ENCODE measurements around the gene ONECUT1.

ONECUT1 gene

DNA sequence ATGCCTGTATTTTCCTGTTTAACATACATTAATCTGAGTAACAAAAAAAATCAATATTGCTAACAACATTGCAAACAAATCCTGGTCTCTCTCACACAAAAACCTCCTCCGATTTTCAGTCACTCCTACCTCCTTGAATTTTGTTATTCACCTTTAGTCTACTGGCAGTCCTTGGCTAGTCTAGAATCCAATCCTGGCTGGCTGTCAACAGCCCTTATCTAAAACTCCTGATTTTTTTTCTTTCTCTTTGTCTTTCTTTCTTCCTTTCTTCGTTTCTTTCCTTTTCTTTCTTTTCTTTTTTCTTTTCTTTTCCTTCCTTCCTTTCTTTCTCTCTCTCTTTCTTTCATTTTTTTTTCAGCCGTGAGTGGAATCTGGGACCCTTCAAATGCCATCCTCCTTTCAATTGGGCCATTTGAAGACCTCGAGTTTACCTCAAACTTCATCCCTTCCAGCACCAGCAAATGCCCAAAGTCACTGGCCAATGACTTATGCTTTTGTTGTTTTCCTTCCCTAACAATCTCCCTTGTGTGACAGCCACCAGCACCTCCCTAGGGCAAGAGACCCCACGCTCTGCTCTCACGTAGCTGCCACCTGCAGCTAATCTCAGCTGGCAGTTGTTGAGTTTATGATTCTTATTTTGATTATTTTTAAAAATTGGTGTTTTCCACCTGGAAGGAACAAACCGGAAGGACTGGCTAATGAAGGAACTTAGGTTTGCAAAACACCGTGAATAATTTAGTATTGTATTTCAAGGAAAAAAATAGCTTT, 6.8 kb upstream of the ONECUT1 start:
- DNase-seq = no peak

DNA sequence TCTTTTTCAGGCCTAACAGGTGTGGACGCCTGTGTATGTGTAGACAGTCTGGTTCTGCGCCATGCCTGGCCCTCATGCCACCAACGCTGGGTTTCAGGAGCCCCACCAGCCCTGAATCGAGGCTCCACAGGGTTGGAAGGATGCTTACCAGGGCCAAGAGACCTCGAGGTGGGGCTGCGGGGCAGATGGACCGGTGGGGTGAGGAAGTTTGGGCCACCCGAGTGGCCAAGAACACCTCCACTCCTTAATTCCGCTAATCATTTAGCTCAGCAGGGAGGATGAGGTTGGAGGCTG, 6.0 kb upstream of the ONECUT1 start:
- no peak for DNase-seq

DNA sequence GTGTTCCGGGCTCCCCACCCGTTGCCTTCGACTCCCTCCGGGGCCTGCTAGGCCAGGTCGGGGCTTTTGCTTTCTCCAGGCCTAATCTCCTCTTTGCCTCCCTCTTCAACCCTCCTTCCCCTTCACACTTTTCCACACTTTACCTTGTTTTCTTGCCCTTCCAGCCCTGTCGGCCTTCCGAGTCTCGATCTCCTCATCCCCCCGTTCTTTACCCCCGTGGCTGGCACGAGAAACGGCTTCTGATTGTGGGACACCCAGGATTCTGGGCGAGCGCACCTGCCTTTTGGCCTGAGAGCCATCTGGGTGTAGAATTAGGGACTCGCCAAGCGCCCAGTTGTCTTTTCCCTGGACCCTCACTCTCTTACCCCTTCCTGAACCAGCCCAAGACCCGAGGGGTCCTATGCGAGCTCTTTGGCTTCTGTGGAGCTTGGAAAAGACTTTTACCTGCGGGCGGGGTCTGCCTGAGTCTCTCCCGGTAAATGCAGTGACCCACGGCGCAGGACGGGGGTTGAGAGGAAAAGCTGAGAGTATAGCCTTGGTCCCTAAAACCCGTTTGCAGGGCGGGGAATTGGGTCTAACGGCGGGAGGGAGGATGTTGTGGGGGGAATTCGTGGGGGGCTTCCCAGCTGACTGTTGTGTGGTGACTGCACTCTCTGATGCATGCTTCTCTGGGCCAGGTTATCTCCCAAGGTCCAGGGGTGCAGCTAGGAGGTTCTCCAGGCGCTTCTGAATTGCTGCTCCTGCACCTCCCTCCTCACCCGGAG, 5.5 kb upstream of the ONECUT1 start:
- no peak for DNase-seq

DNA sequence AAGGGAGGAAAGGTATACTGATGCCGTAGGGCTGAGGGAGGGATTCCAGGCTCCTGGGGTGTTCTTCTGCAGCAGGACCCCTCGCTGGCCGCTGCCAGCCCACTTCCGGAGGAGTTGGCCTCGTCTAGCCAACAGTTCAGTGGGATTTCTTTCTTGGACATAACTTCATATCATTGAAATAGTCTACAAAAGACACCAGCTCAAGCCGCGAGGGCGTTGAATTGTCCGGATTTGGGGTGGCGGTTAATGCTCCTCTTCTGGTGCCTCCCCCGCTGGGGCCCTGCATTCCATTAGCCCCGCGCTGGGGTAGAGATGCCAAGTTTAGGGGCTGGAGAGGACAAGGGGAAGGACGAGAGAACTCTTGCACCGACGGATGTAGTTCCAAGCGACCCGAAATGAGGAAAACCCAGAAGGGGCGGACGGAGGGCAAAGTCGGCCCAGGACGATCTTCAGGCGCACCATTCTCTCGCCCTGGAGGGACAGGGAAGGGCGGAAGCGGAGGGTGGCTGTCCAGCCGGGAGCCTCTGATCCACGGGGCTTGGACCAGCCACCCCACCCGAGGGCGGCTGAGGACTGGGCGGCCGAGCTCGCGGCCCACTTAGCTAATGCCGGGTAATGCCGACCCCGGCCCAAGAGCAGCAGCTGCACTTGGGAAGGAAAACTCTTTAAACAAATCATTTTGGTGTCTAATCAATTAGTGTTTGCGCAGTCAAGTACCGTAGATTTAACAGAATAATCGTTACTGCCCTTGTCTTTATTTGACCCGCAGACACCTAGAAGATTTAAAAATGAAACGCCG, 4.7 kb upstream of the ONECUT1 start:
- DNase-seq = no peak

DNA sequence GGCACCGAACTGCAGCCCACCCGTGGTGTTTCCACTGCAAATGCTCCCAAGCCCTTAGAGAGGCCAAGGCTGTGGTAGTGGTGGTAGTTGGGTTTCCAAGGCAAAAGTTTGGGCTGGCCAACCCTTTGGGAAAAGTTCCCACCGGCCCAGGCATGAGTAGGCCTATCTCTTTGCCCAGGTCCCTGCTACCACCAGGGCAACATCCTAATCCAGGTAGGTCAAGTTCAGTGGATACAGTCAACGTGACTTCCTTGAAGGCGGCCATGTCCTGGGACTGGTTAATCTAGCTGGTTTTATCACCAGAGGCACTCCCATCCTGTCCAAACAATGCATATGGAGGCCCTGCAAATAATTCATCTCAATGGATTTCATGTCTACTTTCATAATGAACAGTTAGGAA, 1.6 kb upstream of the ONECUT1 start:
- DNase-seq = no peak

DNA sequence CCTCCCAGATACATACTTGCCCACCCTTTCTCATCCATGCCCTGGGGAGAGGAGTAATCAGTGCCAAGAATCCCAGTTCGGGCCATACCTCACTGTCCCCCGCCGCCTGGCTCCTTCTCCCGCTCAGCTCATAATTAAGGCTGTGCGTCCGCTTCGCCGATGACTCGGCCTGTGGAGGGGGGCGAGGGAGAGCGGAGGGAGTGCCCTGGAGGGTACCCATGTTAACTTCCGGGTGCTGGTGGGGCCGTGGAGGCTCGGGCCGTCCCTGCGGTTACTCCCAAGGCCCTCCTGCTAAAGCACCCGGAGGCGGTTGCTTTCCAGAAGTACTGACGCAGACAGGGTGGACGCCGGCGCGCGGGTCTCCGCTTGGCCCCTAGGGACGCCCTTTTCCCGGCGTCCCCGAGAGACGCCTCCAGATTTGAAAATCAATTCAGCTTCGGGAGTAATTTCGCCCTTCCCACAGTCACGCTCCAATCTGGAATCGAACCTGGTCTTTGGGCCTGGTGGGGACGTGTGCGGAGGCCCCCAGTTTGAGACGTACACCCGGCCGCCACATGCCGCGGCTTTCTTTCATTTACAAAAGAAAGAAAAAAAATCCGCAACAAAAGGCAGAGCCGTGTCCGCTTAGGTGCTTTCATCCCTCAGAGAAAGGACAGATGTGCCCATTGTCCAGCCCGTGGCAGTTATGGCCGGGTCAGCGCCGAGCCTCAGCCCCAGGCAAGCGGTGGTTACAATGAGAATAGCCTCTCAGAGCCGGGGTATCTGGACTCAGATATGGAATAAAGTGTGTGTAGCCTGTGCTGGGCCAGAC, 1.0 kb upstream of the ONECUT1 start:
- DNase-seq = no peak

DNA sequence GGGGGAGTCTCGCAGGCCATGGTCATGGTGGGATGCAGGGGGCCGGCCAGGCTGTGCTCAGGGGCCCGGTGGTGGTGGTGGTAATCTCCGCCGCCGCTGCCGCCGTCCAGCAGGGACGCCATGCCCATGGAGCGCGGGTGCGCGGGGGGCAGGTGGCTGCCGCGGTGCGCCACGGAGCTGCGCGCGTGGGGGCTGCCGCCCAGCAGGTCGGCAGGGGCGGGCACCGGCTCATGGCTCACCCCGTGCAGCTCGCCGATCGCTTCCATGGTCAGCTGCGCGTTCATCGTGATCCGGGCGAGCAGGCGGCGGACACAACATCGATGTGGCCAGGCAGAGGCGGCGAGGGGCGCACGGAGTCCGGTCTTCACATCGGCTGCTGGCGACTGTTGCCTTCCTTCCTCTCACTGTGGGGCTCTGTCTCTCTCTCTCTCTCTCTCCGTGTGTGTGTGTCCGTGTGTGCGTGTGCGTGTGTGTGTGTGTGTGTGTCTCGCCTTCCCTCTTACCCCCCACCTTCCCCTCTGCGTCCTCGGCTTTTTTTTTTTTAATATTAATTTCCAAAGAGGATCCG, 451 bp downstream of the ONECUT1 start:
- DNase-seq = no peak

DNA sequence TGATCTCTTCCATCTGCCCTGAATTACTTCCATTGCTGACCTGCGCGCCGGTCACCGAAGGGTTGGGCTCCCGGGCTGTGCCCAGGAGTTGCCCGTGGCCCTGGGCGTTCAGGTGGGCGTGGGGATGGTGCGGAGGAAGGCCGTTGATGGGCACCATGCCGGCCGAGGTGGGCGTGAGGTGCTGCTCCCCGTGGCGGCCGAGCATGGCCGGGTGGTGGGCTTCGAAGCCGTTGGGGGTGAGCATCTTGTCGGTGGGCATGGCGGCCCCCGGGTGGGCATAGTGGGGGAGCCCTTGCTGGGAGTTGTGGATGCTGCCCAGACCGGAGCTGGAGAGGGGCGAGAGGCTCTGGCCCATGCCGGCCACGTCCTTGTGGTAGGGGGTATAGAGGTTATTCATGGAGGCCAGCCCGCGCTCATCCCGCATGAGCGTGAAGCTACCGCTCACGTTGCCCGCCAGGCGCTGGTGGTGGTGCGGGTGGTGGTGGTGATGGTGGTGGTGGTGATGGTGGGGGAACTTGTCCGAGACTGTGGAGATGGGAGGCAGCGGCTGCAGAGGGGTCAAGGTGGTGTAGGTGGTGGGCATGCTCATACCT, 1.0 kb downstream of the ONECUT1 start:
- no peak for DNase-seq

DNA sequence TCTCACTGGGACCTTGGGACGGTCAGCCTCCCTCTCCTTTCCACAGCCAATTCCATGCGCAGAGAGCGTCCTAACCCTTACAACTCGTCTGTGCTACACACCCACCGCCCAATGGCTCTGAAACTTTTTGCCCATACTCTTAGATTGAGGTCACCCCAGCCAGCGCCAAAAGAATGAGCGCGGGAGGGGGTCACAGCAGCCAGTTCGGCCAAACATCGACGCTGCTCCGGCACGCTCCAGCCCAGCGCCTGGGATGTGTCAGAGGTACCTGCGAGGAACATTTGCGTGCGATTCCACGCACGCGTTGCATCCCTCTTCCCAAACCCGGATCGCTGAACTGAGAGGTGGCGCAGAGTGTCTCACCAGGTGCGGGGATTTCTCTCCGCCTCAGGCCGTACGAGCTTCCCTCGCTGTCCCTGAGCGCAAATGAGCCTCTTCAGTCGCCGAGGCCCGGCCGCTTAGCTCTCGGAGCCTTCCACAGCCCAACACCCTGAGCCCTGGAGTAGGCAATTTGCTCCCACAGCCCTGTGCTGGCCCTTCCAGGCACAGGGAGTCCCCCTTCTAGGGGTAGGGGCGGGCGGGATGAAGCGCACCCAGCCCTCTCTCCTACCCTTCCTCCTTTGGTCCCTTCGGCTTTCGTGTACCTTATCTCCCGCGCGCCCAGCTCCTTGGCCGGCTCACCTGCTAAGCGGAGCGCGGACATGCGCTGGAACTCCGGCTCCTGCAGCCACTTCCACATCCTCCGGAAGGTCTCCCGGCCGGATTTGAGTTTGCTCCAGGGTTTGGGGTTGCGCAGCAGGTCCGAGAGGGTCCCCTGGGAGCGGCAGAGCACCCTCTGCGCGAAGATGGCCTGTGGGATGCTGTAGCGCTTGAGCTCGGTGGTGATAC, 1.8 kb downstream of the ONECUT1 start:
- no peak for DNase-seq

DNA sequence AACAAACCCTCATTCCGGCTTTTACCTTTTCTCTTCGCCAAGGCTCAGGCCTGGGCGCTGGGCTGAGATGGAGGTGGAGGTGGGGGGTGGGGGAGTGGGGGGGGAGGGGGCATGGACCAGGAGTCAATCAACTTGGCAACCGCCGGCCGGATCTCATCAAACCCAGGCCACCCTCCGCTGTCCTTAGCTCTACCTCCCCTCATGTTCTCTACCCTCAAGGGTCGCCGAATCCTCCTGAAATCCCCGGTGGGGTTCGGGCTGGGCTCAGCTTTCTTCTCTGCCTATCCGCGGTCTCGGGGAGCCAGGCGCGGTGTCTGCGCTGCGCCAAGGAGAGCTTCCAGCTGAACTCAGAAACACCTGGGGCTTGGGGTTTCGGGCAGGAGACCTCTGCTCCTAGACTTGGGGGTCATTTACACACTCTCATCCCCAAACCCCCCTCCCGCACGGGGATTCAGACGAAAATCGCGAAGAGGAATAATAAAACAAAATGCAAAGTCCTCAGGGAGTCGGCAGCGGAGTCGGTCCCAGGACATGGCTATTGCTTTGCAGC, 2.5 kb downstream of the ONECUT1 start:
- DNase-seq = no peak

DNA sequence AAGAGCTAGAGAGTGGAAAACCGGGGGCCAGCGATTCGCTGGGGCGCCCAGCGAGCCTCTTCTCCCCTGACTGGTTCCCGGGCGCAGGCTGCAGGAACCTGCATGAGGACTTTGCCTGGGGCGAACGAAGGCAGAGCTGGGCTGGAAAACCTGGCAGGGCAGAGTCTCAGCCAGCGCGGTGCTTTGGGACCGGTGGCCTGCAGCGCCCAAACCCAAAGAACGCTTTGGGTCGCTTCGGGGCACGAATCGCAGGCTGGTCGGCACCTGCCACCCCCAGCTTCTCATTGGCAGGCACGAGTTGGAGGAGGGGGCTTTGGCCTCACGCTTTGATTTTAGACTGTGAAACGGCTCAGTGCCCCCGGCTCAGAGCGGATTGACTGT, 3.0 kb downstream of the ONECUT1 start:
- no peak for DNase-seq

DNA sequence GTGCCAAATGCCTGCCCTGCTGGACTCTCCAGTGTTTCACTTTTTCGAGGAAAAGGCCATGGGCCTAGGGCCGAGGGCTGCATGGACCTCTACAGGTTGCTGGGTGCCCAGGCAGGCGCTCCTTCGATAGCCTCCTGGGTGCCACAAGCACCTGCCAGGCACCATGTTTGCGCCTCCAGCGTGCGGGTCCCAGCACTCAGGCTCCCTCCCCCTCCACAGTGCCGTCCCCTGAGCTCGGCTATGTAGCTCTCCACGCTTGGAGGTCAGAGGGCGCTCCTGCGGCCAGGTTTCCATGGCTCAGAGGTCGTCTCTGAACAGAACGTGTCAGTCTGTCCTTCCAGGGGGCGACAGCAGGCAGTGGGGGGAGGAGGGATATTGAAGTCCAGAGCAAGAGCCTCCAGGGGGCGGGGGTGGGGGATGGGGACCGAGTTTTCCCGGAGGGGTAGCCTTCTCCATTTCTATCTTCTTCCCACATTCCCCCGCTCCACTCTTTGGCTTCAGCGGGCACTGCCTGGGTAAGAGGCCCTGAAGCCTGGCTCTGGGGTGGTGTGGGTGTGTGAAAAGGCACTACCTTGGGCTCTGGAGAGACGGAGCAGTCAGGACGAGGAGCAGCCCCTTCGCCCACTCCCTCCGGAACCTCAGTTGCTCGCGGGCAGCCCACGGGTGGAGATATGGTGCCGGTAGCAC, 3.6 kb downstream of the ONECUT1 start:
- no peak for DNase-seq

DNA sequence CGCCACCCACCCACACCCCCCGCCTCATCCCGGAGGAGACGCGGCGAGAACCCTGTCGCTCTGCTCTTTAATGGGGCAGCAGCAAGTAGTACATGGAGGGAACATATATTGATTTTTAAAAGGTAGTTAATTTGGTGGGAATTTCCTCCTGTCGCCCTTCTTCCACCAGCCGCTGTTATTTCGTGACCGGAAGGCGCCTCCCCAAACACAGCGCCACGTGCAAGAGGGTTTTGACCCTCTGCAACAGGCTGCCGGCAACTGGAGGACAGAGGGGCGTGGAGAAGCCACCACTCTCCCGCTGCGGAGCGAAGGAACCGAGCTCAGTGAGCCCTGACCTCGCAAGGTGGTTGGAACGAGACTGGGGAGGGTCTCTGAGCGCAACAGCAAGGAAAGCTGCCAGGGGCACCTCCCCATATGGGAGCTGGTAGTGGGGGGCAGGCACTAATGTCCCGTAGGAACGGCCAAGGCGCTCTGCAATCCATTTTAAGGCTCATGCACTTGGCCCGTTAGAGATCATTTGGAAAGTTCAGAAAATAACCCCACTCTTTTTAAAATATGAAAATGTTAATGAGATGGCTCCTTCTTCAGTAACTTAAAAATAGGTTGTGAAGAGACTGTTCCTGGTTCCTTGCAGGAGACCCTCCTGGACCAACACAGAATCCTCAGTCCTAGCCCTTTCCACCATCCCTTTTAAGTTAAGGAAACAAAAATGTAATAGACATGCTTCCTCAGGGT, 4.3 kb downstream of the ONECUT1 start:
- no peak for DNase-seq

DNA sequence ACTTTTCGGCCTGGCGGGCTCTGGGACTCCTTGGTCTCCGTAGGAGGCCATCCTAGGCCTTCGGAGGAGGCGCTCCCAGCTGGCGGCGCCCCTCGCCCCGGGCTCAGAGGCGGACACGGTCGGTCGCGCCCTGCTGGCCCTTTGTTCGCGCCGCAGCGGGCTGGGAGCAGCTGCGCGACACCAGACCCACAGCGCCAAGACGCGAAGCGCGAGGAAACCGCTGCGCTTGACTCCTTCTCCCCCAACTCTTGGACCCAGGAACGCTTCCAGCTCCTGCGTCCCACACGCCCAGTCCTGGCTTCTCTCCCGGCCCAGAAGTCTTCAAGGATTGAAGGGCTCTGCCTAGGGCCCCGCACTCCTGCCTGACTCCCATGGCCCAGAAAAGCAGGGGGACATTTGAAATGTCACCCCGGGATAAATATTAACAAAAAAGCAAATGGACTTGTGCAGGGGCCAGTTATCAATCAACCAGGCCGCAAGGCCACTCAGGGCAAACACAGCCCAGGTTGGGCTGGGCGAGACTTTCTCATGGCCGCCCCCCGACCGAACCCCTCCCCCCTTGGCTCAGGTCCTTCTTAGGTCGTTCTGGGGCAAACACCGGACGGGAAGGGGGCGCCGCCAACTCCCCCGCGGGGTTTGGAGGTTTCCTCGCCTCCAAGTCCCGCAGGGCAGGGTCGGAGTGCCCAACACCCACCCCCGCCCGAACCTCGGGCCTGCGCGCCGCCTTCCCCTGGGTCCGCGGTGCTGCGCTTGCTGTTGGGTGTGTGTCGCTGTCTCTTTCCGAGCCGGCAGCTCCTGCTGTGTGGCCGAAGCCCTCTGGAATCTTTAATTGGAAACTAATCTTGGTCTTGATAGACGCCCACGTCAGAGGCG, 5.1 kb downstream of the ONECUT1 start:
- DNase-seq = no peak

DNA sequence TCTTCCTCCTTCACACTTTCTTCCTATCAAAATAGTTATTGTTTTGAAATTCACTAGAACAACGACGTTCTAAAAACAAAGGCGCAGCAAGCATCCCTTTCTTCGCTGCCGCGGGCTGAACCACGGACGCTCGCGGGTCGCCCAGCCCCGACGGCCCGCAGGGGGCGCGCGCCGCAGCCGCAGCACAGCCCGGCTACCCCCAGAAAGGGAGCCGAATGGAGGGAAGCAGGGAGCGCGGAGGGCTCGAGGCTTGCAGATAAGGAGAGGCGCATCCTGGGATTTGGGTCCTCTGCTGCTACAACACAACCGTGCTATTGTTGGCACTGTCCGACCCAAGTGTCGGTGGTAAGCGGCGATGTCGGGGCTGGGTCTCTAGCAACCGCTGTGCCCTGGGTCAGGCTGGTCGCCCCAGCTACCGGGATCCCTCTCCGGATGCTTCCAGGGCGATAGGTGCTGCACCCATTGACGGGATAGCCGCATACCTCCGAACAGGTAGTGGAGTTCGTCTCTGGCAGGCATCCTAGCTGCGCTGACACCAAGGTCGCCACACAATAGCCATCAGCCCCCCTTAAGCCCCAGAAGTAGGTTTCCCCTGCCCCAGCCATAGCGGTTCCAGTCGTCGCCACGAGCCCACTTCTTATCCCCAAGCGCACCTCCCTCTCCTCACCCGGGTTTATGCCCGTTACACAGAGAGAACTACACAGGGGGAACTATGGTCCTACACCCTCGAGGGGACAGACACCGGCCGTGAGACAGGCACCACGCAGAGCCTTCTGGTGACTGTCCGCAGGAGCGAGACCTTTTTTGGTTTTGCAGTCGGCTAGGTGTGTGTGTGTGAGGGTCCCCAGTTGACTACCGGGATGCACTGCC, 6.0 kb downstream of the ONECUT1 start:
- DNase-seq = no peak

DNA sequence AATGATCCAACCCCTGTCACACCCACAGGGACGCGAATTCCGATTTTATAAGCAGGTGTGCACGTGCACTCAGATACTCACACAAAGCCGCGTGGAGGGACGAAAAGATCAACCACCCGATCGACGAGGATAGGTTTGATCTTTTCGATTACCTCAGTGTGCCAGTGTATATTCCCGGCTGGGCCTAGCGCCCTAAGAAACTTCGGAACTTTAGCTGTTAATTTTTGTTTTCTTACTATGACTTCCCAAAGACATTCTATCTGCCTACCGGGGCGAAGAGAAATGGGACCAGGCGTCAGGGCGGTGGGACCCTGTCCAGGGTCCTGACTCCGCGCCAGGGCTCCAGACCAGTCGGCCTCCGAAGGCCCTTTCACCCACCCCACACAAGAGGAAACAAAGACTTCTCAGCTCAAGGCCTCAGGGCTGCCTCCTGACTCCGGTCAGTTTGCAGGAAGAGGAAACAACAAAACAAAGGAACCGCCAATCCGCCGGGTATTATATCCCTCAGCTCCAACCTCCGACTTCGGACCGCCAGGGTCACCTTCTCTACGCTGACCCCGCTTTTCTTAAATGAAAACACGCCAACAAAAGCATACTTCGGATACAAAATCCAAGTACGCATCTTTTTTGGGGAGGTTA, 6.8 kb downstream of the ONECUT1 start:
- DNase-seq = no peak

DNA sequence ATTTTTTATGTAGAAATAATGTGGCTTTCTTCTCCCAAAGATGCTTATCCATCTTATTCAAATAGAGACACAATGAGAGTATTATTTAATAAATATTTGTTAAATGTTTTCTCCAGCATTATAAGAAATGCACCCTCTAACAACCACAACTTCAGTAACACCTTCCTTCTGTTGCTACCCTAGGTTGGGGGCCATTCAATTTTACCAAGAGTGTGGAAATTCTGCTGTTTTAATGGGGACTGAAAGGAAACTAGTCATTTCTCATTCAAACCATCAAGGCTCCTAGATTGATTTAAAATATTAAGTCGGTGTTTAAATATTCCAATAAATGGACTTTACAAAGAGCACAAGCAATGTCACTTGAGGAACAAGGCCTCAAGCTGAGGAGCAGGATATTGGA, 7.6 kb downstream of the ONECUT1 start:
- DNase-seq = no peak
